Caco-2 (cell line): Measurements from ENCODE around the gene CNIH4. TPM values are rescaled to one million over a fixed set of nuclear protein-coding genes. Genes with fewer than 3 reads are reported as not detected.

Experiments used
- BruUV-seq: library from RNA; stranded (reverse); fragments of 400-500 nt; replicated peaks from 2 replicates; lab custom pipeline; 2021; lab: Mats Ljungman, UMichigan
- CTCF ChIA-PET: fragments of 300-600 bp; sonication (Branson Sonifier 250); formaldehyde crosslinking; loops from one replicate; lab custom pipeline; 2022; ENCODE audit warnings: antibody characterized with exemption; lab: Charles Lee
- POLR2A ChIA-PET: fragments of 300-600 bp; sonication (Branson Sonifier 250); formaldehyde crosslinking; loops from one replicate; lab custom pipeline; 2022; ENCODE audit warnings: antibody characterized with exemption; lab: Charles Lee
- DNase-seq, 2 experiments: peaks; one replicate each; pipeline versions ENCODE4 v3.0.0 to v3.0.0-alpha.2; 2020 to 2022
- H3K27me3 ChIP-seq: replicated peaks from 2 replicates; pipeline ENCODE4 v1.6.0; 2011; ENCODE audit warnings: low read length; ENCODE audit not compliant: control insufficient read depth, insufficient read depth
- H3K36me3 ChIP-seq: 2 replicates; pipeline ENCODE4 v1.5.1; 2011; ENCODE audit warnings: low read length; ENCODE audit not compliant: control insufficient read depth, insufficient read depth
- H3K4me1 ChIP-seq: fragments of 250-450 bp; sonication (Bioruptor Pico); 2 replicates; pipeline ENCODE4 v1.5.1; 2020; ENCODE audit warnings: mild to moderate bottlenecking
- H3K4me3 ChIP-seq: 2 replicates; pipeline ENCODE4 v1.5.1; 2011; ENCODE audit warnings: low read depth, mild to moderate bottlenecking, control low read depth, low read length
- H3K9me3 ChIP-seq: fragments of 250-450 bp; sonication (Bioruptor Pico); 2 replicates; pipeline ENCODE4 v1.5.1; 2020; ENCODE audit warnings: mild to moderate bottlenecking, moderate library complexity
- H3K27ac Mint-ChIP-seq: one replicate; pipeline ENCODE4 v1.8.0; 2022; ENCODE audit warnings: mixed read lengths; ENCODE audit not compliant: unreplicated experiment
- H3K27me3 Mint-ChIP-seq: one replicate; pipeline ENCODE4 v1.8.0; 2022; ENCODE audit warnings: mixed read lengths; ENCODE audit not compliant: insufficient read depth, unreplicated experiment
- H3K36me3 Mint-ChIP-seq: one replicate; pipeline ENCODE4 v1.8.0; 2022; ENCODE audit warnings: mild to moderate bottlenecking, mixed read lengths; ENCODE audit not compliant: insufficient read depth, unreplicated experiment
- H3K4me1 Mint-ChIP-seq: one replicate; pipeline ENCODE4 v1.8.0; 2022; ENCODE audit warnings: low read depth, mixed read lengths; ENCODE audit not compliant: unreplicated experiment
- H3K4me3 Mint-ChIP-seq: one replicate; pipeline ENCODE4 v1.8.0; 2022; ENCODE audit warnings: mild to moderate bottlenecking, moderate library complexity, mixed read lengths; ENCODE audit not compliant: unreplicated experiment
- H3K9me3 Mint-ChIP-seq: one replicate; pipeline ENCODE4 v1.8.0; 2022; ENCODE audit warnings: mixed read lengths; ENCODE audit not compliant: unreplicated experiment
- intact Hi-C: fragments of 100-400 bp; cut with micrococcal nuclease; formaldehyde crosslinking; loops from one replicate; pipeline ENCODE4 v1.10.0; 2022; ENCODE audit not compliant: unreplicated experiment
- total RNA-seq: library from RNA; stranded (reverse); gene quantifications from 2 replicates; pipeline ENCODE4 v1.2.3, GENCODE V29; 2022
- TF ChIP-seq, protein P1 (sequence below), 2 experiments: fragments of 200-600 bp in 1 of 2; IDR thresholded peaks; 1 replicate in 1 of 2; 2 replicates in 1 of 2; pipeline versions ENCODE4 v1.5.1 to v1.8.0; 2011 to 2022; ENCODE audit warnings: antibody characterized with exemption in 1 of 2, control low read depth in 1 of 2, inconsistent platforms in 1 of 2, low read depth in 1 of 2, low read length in 1 of 2, mild to moderate bottlenecking in 1 of 2, moderate library complexity in 1 of 2; ENCODE audit not compliant: insufficient read depth in 1 of 2, severe bottlenecking in 1 of 2, unreplicated experiment in 1 of 2

CNIH4 gene
- total RNA-seq, 1 experiment from 2014 or later: 85.6 TPM

DNA sequence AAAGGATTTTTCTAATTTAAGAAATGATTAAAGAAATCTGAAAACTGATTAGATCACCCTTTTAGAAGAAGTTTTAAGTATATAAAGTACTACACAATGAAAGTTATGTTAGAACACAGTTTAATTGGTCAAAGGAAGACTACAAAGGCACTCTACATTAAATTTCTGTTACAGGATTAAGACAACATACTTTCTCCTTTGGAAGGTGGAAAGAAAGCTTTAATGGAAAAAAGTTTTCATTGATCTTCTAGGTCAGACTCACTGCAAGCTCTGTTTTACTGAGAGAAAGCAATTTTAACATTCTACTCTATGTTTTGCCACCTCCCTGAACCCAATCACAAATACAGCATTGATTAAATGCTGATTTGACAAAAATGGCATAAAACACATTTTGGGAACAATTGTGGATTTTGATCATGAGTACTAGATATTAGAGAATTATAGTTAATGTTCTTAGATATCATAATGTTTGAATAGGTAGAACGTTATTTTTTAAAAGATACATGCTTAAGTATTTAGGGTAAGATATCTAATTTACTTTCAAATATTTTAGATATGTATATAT is 45.9 kb downstream of the CNIH4 start:
- BruUV-seq: no TSS peak
- no peak overlapping the region for H3K27ac Mint-ChIP-seq
- intact Hi-C loops: loop anchor here (10.0 kb wide), 1 partner anchor 52 kb away; no protein-coding TSS in a partner anchor

GRCh38 chr1:224404916-224405603 is 48.4 kb downstream of the CNIH4 start:
- Histone ChIP-seq H3K4me3 (no peak overlapping the region), H3K4me1 (peaks cover 8% of the 10 kb centered on the region), H3K9me3 (no peaks in the 10 kb centered on the region), H3K27me3 (no peaks in the 10 kb centered on the region), H3K36me3 (peaks cover 1% of the 10 kb centered on the region; the same call in 1 of the 2 replicates)
- Mint-ChIP-seq H3K27ac (no peak overlapping the region), H3K4me1 (peaks cover 16% of the 10 kb centered on the region), H3K9me3 (no peaks in the 10 kb centered on the region), H3K4me3 (no peak overlapping the region), H3K27me3 (no peaks in the 10 kb centered on the region), H3K36me3 (peaks cover 79% of the 10 kb centered on the region)
- intact Hi-C loops: loop anchor here (10.0 kb wide), 1 partner anchor 50 kb away; no protein-coding TSS in a partner anchor
- ChIA-PET POLR2A (no interaction called here), CTCF (no interaction called here)
- no peak for DNase-seq
- TF ChIP-seq, protein P1, sequence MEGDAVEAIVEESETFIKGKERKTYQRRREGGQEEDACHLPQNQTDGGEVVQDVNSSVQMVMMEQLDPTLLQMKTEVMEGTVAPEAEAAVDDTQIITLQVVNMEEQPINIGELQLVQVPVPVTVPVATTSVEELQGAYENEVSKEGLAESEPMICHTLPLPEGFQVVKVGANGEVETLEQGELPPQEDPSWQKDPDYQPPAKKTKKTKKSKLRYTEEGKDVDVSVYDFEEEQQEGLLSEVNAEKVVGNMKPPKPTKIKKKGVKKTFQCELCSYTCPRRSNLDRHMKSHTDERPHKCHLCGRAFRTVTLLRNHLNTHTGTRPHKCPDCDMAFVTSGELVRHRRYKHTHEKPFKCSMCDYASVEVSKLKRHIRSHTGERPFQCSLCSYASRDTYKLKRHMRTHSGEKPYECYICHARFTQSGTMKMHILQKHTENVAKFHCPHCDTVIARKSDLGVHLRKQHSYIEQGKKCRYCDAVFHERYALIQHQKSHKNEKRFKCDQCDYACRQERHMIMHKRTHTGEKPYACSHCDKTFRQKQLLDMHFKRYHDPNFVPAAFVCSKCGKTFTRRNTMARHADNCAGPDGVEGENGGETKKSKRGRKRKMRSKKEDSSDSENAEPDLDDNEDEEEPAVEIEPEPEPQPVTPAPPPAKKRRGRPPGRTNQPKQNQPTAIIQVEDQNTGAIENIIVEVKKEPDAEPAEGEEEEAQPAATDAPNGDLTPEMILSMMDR (IDR thresholded peaks at IDR 0.05; ENCODE audit: insufficient read depth in 1 of 2, low read depth in 1 of 2, low read length in 1 of 2, severe bottlenecking in 1 of 2, unreplicated experiment in 1 of 2): no peak
- BruUV-seq: no TSS peak

More for the DNA sequence above, 45.9 kb downstream of the CNIH4 start:
- H3K4me1 ChIP-seq: peaks cover 1% of the 10 kb centered on the region; the same call in 1 of the 2 replicates
- no peak for DNase-seq
- peaks cover 8% of the 10 kb centered on the region for H3K4me1 Mint-ChIP-seq
- H3K27me3 ChIP-seq: no peaks in the 10 kb centered on the region
- no peaks in the 10 kb centered on the region for H3K9me3 Mint-ChIP-seq
- ChIA-PET POLR2A (no interaction called here), CTCF (no interaction called here)
- TF ChIP-seq, protein P1 (IDR thresholded peaks at IDR 0.05; ENCODE audit: insufficient read depth in 1 of 2, low read depth in 1 of 2, low read length in 1 of 2, severe bottlenecking in 1 of 2, unreplicated experiment in 1 of 2): no peak
- H3K27me3 Mint-ChIP-seq: no peaks in the 10 kb centered on the region
- no peak overlapping the region for H3K4me3 ChIP-seq
- no peak overlapping the region for H3K4me3 Mint-ChIP-seq
- peaks cover 1% of the 10 kb centered on the region; the same call in 1 of the 2 replicates for H3K36me3 ChIP-seq
- peaks cover 76% of the 10 kb centered on the region for H3K36me3 Mint-ChIP-seq
- no peaks in the 10 kb centered on the region for H3K9me3 ChIP-seq

- no peak overlapping the region for H3K4me3 Mint-ChIP-seq
- no peaks in the 10 kb centered on the region for H3K27me3 ChIP-seq
- H3K4me3 ChIP-seq: no peak overlapping the region
- no TSS peak for BruUV-seq
- no peak for DNase-seq
- peaks cover 8% of the 10 kb centered on the region for H3K4me1 ChIP-seq
- peak overlapping the region; percentile 30 for H3K27ac Mint-ChIP-seq
- H3K36me3 ChIP-seq: peaks cover 2% of the 10 kb centered on the region
- H3K36me3 Mint-ChIP-seq: peaks cover 82% of the 10 kb centered on the region
- H3K9me3 Mint-ChIP-seq: no peaks in the 10 kb centered on the region
- H3K27me3 Mint-ChIP-seq: no peaks in the 10 kb centered on the region
- CTCF ChIA-PET: no interaction called here
- POLR2A ChIA-PET: no interaction called here
- intact Hi-C loops: loop anchor here (10.0 kb wide), 1 partner anchor 49 kb away; no protein-coding TSS in a partner anchor
- H3K4me1 Mint-ChIP-seq: peaks cover 16% of the 10 kb centered on the region
- TF ChIP-seq, protein P1 (IDR thresholded peaks at IDR 0.05; ENCODE audit: insufficient read depth in 1 of 2, low read depth in 1 of 2, low read length in 1 of 2, severe bottlenecking in 1 of 2, unreplicated experiment in 1 of 2): no peak
- H3K9me3 ChIP-seq: no peaks in the 10 kb centered on the region
Measured at GRCh38 chr1:224405604-224405970, 48.9 kb downstream of the CNIH4 start.
